AG09319 (cell line): ENCODE results near the gene MX1.
A peak's percentile ranks its signal among the peaks of the same experiment; 100 is the strongest.
"Not testable (repeated sequence)": the region's sequence is repeated elsewhere in the genome, so short reads cannot be mapped to it uniquely, and the experiment has no call there.

Experiments used
- DNase-seq: peaks from one replicate; pipeline ENCODE4 v3.0.0-alpha.2; 2010; ENCODE audit warnings: low read depth; ENCODE audit errors: extremely low read depth
- CTCF ChIP-seq: IDR thresholded peaks from 2 replicates; pipeline ENCODE4 v1.5.1; 2011; ENCODE audit warnings: low read depth, mild to moderate bottlenecking, inconsistent platforms, low read length, moderate library complexity

Gene MX1

DNA sequence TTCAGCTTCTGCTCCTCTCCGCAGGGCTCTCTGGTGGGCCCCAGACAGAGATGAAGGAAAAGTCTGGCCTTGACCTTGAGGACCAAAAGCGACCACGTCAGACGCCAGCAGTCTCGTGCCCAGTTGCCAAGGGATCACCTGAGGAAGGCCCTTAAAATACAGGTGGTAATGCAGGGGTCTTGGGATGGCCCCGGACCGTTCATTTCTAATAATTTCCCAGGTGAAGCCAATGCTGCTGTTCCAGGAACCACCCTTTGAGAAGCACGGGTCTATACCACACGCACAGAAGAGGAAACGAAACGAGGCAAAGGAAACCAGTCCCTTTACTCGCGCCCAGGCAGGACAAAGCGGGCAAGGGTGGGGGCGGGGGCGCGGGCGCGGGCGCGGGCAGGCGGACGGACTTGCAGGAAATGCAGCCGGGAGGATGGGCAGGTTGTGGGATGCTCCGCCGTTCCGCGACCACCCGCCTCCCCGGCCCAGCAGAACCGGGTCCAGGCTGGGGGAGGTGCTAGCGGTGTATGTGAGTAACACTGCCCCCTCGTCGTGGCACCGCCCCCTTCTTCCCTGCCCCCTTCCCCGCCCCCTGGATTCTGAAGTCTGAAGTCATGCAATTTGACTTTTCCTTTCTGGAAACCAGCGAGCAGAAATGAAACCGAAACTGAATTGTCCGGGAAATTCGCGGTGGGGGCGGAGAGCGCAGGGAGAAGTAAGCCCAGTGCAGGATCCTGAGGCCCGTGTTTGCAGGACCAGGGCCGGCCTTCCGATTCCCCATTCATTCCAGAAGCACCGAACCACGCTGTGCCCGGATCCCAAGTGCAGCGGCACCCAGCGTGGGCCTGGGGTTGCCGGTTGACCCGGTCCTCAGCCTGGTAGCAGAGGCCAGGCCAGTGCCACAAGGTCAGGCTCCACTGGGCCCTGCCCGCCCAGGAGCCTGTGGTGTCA, 5.8 kb upstream of the MX1 start:
- TF ChIP-seq CTCF, result no peak
- peak; percentile 72 for DNase-seq

DNA sequence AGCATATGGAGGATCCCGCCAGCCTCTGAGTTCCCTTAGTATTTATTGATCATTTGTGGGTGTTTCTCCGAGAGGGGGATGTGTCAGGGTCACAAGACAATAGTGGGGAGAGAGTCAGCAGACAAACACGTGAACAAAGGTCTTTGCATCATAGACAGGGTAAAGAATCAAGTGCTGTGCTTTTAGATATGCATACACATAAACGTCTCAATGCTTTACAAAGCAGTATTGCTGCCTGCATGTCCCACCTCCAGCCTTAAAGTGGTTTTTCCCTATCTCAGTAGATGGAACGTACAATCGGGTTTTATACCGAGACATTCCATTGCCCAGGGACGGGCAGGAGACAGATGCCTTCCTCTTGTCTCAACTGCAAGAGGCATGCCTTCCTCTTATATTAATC, 5.0 kb upstream of the MX1 start:
- not testable (repeated sequence) for DNase-seq

DNA sequence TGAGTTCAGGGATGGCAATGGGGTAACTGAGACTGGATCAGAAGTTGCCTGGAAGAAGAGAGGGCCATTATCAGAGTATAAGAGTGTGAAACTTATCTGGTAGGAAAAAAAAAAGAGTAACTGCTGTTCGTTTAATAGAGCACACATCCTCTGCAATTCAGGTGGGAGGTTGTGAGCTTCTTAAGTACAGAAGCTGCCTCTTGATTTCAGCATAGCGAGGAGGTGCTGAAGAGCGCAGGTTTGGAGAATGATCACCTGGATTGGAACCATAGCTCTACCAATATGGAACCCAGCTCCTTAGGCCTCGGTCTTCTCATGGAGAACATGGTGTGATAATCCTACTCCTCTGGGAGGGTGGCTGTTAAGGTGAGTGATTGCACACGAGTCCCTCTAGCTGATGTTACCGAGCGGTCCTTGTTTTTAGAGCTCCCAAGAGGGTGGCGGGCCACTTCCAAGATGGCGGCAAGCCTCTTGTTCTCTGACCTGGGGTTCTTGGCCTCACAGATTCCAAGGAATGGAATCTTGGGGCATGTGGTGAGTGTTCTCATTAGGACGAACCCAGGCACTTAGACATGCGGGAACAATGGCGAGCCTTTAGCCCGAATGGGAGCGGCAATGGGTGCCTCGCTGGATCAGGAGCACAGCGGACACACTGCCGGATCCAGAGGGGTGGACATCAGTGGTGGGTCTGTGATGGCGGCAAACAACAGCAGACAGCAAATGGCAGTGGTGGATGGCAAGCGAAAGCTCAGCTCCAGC, 3.3 kb upstream of the MX1 start:
- no peak for TF ChIP-seq CTCF
- DNase-seq, result no peak

DNA sequence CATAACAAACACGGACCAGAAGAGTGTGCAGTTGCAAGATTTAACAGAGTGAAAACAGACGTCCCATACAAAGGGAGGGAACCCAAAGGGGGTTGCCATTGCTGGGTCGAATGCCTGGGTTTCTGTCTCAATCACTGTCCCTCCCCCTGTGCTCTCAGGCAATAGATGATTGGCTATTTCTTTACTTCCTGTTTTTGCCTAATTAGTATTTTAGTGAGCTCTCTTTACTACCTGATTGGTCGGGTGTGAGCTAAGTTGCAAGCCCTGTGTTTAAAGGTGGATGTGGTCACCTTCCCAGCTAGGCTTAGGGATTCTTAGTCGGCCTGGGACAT, 2.8 kb upstream of the MX1 start:
- DNase-seq, result not testable (repeated sequence)

DNA sequence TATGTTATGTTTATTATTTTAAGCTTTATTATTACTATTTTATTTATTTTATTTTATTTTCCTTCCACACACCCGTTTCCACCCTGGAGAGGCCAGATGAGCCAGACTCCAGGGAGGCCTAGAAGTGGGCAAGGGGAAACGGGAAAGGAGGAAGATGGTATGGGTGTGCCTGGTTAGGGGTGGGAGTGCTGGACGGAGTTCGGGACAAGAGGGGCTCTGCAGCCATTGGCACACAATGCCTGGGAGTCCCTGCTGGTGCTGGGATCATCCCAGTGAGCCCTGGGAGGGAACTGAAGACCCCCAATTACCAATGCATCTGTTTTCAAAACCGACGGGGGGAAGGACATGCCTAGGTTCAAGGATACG, 468 bp upstream of the MX1 start:
- no peak for TF ChIP-seq CTCF
- no peak for DNase-seq

GRCh38 chr21:41426676-41427404, 801 bp downstream of the MX1 start:
- no peak for DNase-seq
- TF ChIP-seq CTCF, result no peak

DNA sequence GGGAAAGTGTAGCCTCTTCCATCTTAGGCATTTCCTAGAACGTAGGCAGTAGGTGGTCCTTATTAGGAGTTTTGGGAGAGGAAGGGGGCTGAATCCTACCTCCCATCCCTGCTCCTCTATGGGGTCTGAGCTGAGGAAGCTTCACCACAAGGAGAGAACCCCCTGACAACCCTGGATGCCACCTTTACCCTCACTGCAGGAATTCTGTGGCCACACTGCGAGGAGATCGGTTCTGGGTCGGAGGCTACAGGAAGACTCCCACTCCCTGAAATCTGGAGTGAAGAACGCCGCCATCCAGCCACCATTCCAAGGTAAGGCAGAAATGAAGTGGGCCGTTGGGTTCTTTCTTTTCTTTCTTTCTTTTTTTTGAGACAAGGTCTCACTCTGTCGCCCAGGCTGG, 1.5 kb downstream of the MX1 start:
- TF ChIP-seq CTCF, result no peak
- DNase-seq, result no peak

- TF ChIP-seq CTCF, result no peak
- DNase-seq, result no peak
Measured at GRCh38 chr21:41428311-41428710, 2.3 kb downstream of the MX1 start.
